ENCODE measurements around the gene SOX5.
"Not testable (repeated sequence)": the region's sequence is repeated elsewhere in the genome, so short reads cannot be mapped to it uniquely, and the experiment has no call there.

Gene SOX5

GRCh38 chr12:23525450-23526072 is 423.9 kb downstream of the SOX5 start:
- no peak for DNase-seq

- DNase-seq: no peak
These were observed 426.1 kb downstream of the SOX5 start for GRCh38 chr12:23523339-23523738.

GRCh38 chr12:23519444-23519843 is 430.0 kb downstream of the SOX5 start:
- not testable (repeated sequence) for DNase-seq

GRCh38 chr12:23515785-23516184 is 433.7 kb downstream of the SOX5 start:
- DNase-seq: not testable (repeated sequence)

- DNase-seq: no peak
These were observed 439.0 kb downstream of the SOX5 start for GRCh38 chr12:23510484-23510883.

- not testable (repeated sequence) for DNase-seq
These were observed 439.6 kb downstream of the SOX5 start for GRCh38 chr12:23509832-23510231.

- DNase-seq: not testable (repeated sequence)
These were observed 441.7 kb downstream of the SOX5 start for GRCh38 chr12:23507785-23508184.

GRCh38 chr12:23505736-23506135 is 443.7 kb downstream of the SOX5 start:
- DNase-seq: not testable (repeated sequence)

GRCh38 chr12:23504641-23505399 is 444.6 kb downstream of the SOX5 start:
- no peak for DNase-seq

- no peak for DNase-seq
These were observed 445.4 kb downstream of the SOX5 start for GRCh38 chr12:23504043-23504442.

- no peak for DNase-seq
These were observed 445.9 kb downstream of the SOX5 start for GRCh38 chr12:23503544-23503943.

GRCh38 chr12:23502259-23502658 is 447.2 kb downstream of the SOX5 start:
- DNase-seq: no peak

GRCh38 chr12:23495472-23495871 is 454.0 kb downstream of the SOX5 start:
- no peak for DNase-seq

GRCh38 chr12:23493672-23494071 is 455.8 kb downstream of the SOX5 start:
- DNase-seq: no peak

- not testable (repeated sequence) for DNase-seq
These were observed 458.4 kb downstream of the SOX5 start for GRCh38 chr12:23491029-23491428.

GRCh38 chr12:23488130-23488529 is 461.3 kb downstream of the SOX5 start:
- no peak for DNase-seq

- DNase-seq: no peak
These were observed 465.2 kb downstream of the SOX5 start for GRCh38 chr12:23484238-23484637.

- DNase-seq: no peak
These were observed 466.9 kb downstream of the SOX5 start for GRCh38 chr12:23482571-23482970.
